AG09309 (cell line): Measurements from ENCODE around the gene HOXB8.

Experiments
- DNase-seq: peaks from one replicate; pipeline ENCODE4 v3.0.0-alpha.2; 2010; ENCODE audit warnings: low read depth
- H3K4me3 ChIP-seq: 2 replicates; pipeline ENCODE4 v1.5.1; 2011; ENCODE audit warnings: mild to moderate bottlenecking, low read depth, low read length, moderate library complexity; ENCODE audit not compliant: control insufficient read depth
- TF ChIP-seq, protein P1 (sequence below): IDR thresholded peaks from 2 replicates; pipeline ENCODE4 v1.5.1; 2011; ENCODE audit warnings: mild to moderate bottlenecking, low read depth, low read length, inconsistent platforms; ENCODE audit not compliant: insufficient read depth, control insufficient read depth; ENCODE audit errors: missing control alignments

Gene HOXB8

DNA sequence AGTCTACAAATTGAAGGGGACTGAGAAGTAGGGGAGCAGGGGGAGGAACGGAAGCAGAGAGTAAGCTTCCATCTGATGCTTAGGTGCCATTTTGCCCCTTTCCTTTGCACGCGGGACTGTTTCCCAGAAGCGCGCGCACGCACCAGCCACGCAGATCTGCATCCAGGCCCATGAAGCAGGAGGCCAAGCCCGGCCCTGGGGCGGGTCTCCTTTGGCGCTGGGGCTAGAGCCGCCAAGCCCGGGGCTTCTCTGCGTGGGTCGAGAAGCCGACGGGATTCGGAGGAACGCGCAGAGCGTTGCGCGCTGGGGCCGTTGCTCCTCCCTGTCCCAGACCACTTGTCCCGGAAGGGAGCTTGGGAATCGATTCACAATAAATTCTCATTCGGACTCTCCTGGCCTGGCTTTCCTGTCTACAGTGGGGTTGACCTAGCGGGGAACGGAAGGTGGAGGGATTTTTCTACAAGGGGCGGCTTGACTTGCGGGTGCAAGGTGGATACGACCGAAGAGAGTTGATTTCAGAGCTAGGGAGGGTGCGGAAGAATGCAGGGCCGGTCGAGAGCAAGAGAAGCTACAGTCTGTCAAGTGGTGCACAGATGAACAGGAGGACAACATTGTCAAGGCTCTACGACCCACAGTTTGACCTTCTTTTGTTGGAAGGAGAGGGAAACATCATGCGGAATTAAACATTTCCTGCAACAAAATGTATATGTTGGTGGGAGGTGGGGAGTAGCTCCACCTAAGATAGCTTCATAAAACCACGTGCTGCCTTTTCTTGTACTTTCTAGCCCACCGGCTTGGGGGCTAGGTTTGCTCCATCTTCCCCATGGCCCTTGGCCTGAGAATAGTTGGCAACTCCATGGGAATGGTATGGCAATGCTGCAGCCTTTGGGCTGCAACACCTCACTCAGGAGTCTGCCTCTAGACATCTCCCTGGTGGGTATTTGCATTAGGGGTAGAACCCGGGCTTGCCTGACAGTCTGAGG lies 6.6 kb upstream of the HOXB8 start:
- TF ChIP-seq, protein P1, sequence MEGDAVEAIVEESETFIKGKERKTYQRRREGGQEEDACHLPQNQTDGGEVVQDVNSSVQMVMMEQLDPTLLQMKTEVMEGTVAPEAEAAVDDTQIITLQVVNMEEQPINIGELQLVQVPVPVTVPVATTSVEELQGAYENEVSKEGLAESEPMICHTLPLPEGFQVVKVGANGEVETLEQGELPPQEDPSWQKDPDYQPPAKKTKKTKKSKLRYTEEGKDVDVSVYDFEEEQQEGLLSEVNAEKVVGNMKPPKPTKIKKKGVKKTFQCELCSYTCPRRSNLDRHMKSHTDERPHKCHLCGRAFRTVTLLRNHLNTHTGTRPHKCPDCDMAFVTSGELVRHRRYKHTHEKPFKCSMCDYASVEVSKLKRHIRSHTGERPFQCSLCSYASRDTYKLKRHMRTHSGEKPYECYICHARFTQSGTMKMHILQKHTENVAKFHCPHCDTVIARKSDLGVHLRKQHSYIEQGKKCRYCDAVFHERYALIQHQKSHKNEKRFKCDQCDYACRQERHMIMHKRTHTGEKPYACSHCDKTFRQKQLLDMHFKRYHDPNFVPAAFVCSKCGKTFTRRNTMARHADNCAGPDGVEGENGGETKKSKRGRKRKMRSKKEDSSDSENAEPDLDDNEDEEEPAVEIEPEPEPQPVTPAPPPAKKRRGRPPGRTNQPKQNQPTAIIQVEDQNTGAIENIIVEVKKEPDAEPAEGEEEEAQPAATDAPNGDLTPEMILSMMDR, result no peak

DNA sequence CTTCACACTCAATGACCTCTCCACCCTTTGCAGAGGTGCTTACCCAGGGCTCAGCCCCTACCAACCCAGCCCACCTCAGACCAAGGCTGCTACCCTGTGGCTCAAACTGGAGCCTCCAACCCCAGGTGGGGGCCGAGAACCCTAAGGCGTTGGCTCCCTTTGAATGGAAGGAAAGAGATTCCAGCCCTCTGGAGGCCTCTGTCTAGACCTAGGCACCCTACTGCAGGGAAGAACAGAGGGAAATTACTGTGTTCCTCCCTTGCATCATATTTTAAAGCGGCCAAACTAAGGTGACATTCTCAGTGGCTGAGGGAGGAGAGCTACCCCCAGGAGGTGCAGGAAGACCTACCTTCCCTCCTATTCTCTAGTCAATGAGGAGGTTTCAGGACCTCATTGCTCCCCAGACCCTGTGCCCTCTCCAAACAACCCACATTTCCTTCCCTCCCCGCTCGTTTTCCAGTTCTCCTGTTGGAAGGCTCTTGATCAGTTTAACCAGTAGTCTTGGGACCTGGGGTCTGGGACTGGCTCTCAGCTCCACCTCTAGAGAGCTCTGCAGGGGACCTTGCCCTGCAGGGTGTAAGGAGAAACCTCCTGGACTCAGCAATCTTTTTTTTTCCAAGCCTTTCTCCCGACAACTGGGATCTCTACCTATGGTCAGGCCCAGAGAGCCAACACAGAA lies 5.5 kb upstream of the HOXB8 start:
- TF ChIP-seq, protein P1, result no peak
- DNase-seq, result no peak
- no peak overlapping the region for H3K4me3 ChIP-seq

More for the DNA sequence above, 6.6 kb upstream of the HOXB8 start:
- no peak for DNase-seq
- no peak overlapping the region for H3K4me3 ChIP-seq

DNA sequence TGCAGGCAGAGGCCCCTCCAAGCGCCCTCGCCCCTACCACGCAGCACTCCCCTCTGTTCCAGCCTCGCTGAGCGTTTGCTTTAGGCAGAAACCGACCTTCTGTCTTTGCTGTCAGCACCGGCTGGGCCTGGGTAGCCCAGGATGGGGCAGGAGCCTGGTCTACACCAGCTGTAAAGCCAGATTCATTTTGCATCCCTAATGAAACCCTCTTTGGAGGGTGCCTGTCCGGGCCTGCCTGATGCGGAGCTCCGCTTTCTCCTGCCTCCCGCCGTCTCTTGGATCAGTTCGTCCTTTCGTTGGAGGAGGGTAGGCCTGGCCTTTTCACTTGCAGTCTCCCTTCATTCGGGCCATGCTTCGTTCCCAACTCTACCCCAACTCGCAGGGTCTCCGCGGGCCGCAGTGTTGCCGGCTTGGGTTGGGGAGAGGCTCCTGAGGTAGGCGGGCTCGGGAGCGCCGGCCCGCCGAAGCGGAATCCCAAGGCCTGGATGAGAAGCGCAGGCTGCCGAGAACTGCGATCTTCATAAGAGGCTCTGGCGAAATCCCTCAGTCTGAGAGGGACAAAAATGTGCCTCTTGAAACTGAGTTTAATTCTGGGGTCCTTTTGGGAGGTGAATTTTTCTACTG lies 4.8 kb upstream of the HOXB8 start:
- TF ChIP-seq, protein P1, result no peak
- H3K4me3 ChIP-seq, result no peak overlapping the region
- DNase-seq, result no peak

DNA sequence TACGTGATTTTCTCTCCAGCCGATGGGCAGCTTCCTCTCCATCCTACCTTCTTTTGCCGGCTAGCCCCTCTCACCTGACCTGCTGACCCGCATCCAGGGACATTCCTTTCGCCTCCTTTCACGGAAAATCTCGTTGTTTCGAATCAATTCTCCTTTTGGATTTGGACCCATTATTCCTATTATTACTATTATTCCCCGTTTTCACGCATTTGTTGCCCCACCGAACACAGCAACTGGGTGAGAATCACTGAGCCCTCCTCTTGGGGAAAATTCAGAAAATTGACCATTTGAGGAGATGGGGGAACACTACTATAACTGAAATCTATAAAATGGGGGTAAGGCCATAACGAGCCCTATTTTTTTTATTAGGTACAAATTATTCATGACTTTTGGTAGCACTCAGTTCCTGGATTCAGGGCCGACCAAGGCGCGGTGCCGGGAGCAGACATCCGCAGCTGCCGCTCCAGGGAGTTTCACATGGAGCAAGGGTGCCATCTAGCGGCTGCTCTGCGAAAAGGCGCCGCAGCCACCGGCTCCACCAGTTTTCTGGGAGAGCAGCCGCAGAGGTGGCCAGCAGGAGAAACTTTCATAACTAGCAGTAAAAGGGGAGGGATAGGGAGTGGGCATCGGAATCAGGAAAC lies 3.3 kb upstream of the HOXB8 start:
- no peak overlapping the region for H3K4me3 ChIP-seq
- TF ChIP-seq, protein P1, result peak; percentile 96
- peak; percentile 18 for DNase-seq

DNA sequence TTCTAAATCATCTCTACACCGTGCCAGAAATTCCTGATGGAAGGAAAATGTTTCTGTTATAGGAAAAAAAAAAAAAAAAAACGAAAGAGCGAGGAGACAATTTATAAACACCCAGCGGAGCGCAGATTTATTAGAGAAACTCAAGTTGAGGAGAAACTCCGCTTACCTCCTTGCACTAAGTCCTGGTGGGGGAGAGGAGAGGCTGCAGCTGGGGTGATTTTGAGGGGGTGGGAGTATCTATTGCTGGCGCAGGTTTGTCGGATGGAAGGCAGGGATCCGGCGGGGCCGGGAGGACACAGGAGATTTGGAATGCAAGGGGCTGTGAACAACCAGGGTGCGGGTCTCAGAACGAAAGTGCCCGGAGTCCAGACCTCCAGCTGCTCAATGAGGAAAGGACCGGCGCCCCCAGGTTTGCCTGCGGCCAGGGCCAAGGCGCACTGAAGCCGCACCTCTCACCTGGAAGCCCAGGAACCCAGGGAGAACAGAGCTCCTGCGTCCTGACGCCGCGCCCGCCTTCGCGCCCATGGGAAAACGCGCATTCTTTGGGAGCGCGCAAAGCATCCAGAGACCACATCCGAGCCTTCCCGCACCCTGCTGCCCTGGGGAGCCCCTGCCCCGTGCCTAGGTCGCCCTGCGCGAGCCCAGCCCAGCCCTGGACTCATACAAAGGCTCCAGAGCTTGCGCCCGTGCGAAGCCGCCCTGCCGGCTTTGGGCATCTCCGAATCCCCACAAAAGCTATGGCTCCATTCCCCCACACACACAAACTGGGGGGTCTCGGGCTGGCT lies 2.6 kb upstream of the HOXB8 start:
- DNase-seq, result no peak
- H3K4me3 ChIP-seq, result no peak overlapping the region

More for the DNA sequence above, 2.6 kb upstream of the HOXB8 start:
- TF ChIP-seq, protein P1, result no peak
